Body of pancreas (tissue), 4 donors: ENCODE data around the gene PEMT. TPM values are rescaled to one million over a fixed set of nuclear protein-coding genes. Genes with fewer than 3 reads are reported as not detected.

Experiments
- ATAC-seq: fragments of 150-250 bp; one replicate; pipeline ENCODE4 v1.9.1; 2016
- DNase-seq, 4 donors: peaks; one replicate each; pipeline ENCODE4 v3.0.0-alpha.2; 2019
- H3K27ac ChIP-seq, 4 donors: fragments of 200-600 bp; sonication (generic); 1 replicate in 3 of 4; 2 replicates in 1 of 4; pipeline versions ENCODE4 v1.5.1 to v1.6.1; 2016 to 2019; ENCODE audit warnings: mild to moderate bottlenecking in 1 of 4, mixed read lengths in 1 of 4, moderate library complexity in 1 of 4
- H3K27me3 ChIP-seq, 2 donors: fragments of 200-600 bp; sonication (generic); one replicate each; pipeline ENCODE4 v1.6.0; 2016; ENCODE audit warnings: mild to moderate bottlenecking in 1 of 2
- H3K36me3 ChIP-seq, 2 donors: fragments of 200-600 bp; sonication (generic); replicated peaks in 1 of 2; 2 replicates each; pipeline ENCODE4 v1.5.1; 2016; ENCODE audit warnings: low read depth in 2 of 2; ENCODE audit not compliant: insufficient read depth in 1 of 2
- H3K4me1 ChIP-seq: fragments of 200-600 bp; sonication (generic); one replicate; pipeline ENCODE4 v1.6.0; 2016
- H3K4me3 ChIP-seq, 2 donors: fragments of 200-600 bp; sonication (generic); 1 replicate in 1 of 2; 2 replicates in 1 of 2; pipeline ENCODE4 v1.5.1; 2016 to 2019
- H3K9me3 ChIP-seq, 3 donors: fragments of 200-600 bp; sonication (generic); 1 replicate in 2 of 3; 2 replicates in 1 of 3; pipeline ENCODE4 v1.5.1; 2016
- CTCF ChIP-seq, 7 experiments: fragments of 450-650 bp in 4 of 7; fragments of 200-600 bp in 3 of 7; sonication (generic) in 3 of 7; IDR thresholded peaks; one replicate each; pipeline ENCODE4 v1.5.1; 2016 to 2019; ENCODE audit warnings: antibody characterized with exemption in 7 of 7
- POLR2A ChIP-seq, 3 donors: fragments of 450-650 bp; IDR thresholded peaks; one replicate each; pipeline ENCODE4 v1.6.1; 2016; ENCODE audit warnings: antibody characterized with exemption in 3 of 3, mild to moderate bottlenecking in 2 of 3
- WGBS, 2 donors: methylation state at CpG; one replicate each; pipeline ENCODE4 v1.1.5; 2017; 5-methylcytosine and 5-hydroxymethylcytosine counted together
- intact Hi-C: fragments of 100-400 bp; cut with DNase I; formaldehyde crosslinking; loops from one replicate; pipeline ENCODE4 v1.15.1; 2023
- total RNA-seq, 2 donors: library from RNA; depleted of rRNA; stranded (reverse); fragments of >200 nt; gene quantifications; one replicate each; pipeline ENCODE4 v1.1.0, GENCODE V29; 2016

PEMT gene
- total RNA-seq, 2 donors from 2014 or later: 23.4 to 27.8 TPM

GRCh38 chr17:17579691-17580090, 11.8 kb downstream of the PEMT start:
- no peaks in the 10 kb centered on the region for H3K27me3 ChIP-seq
- TF ChIP-seq POLR2A (IDR thresholded peaks at IDR 0.05) (no peak), CTCF (IDR thresholded peaks at IDR 0.05) (no peak)
- ATAC-seq (no peak), DNase-seq (no peak)
- H3K36me3 ChIP-seq: no peaks in the 10 kb centered on the region
- H3K4me1 ChIP-seq: no peaks in the 10 kb centered on the region
- no peaks in the 10 kb centered on the region for H3K9me3 ChIP-seq
- intact Hi-C loops: no loop called here
- no peak overlapping the region for H3K27ac ChIP-seq
- WGBS, 2 donors: 82 to 86% methylated on average over 5 to 8 of the region's 8 CpGs
- H3K4me3 ChIP-seq: no peak overlapping the region

GRCh38 chr17:17577373-17577772, 14.1 kb downstream of the PEMT start:
- H3K9me3 ChIP-seq: no peaks in the 10 kb centered on the region
- no peaks in the 10 kb centered on the region for H3K4me1 ChIP-seq
- no peak overlapping the region for H3K4me3 ChIP-seq
- DNase-seq: no peak
- 89 to 90% methylated on average over 14 to 17 of the region's 17 CpGs for WGBS, 2 donors
- H3K27me3 ChIP-seq: no peaks in the 10 kb centered on the region
- no peak for ATAC-seq
- TF ChIP-seq CTCF (IDR thresholded peaks at IDR 0.05) (no peak), POLR2A (IDR thresholded peaks at IDR 0.05) (no peak)
- intact Hi-C loops: no loop called here
- H3K36me3 ChIP-seq: no peaks in the 10 kb centered on the region
- no peak overlapping the region for H3K27ac ChIP-seq

- 86 to 94% methylated on average over 5 to 12 of the region's 13 CpGs for WGBS, 2 donors
- no peaks in the 10 kb centered on the region for H3K9me3 ChIP-seq
- intact Hi-C loops: no loop called here
- TF ChIP-seq CTCF (IDR thresholded peaks at IDR 0.05) (no peak), POLR2A (IDR thresholded peaks at IDR 0.05) (no peak)
- no peak overlapping the region for H3K27ac ChIP-seq
- no peaks in the 10 kb centered on the region for H3K4me1 ChIP-seq
- H3K4me3 ChIP-seq: no peak overlapping the region
- DNase-seq (no peak), ATAC-seq (no peak)
- H3K36me3 ChIP-seq: no peaks in the 10 kb centered on the region
- H3K27me3 ChIP-seq: no peaks in the 10 kb centered on the region
Measured at GRCh38 chr17:17576772-17577234, 14.7 kb downstream of the PEMT start.

- TF ChIP-seq POLR2A (IDR thresholded peaks at IDR 0.05) (no peak), CTCF (IDR thresholded peaks at IDR 0.05) (no peak)
- DNase-seq (no peak), ATAC-seq (no peak)
- Histone ChIP-seq H3K27me3 (no peaks in the 10 kb centered on the region), H3K36me3 (no peaks in the 10 kb centered on the region), H3K27ac (no peak overlapping the region), H3K4me3 (no peak overlapping the region), H3K4me1 (peaks cover 8% of the 10 kb centered on the region), H3K9me3 (no peaks in the 10 kb centered on the region)
- 74 to 91% methylated on average over 9 to 16 of the region's 16 CpGs for WGBS, 2 donors
- intact Hi-C loops: no loop called here
Measured at GRCh38 chr17:17575360-17576251, 15.9 kb downstream of the PEMT start.
